Neuronal stem cell (in vitro differentiated cells): ENCODE measurements around the gene ZDHHC22.

Experiments used
- DNase-seq: peaks from one replicate; pipeline ENCODE4 v3.0.0-alpha.2; 2013; ENCODE audit warnings: low spot score
- H2AFZ ChIP-seq: one replicate; pipeline ENCODE4 v1.6.1; 2013; ENCODE audit warnings: mild to moderate bottlenecking, low read length, inconsistent platforms
- H2AK5ac ChIP-seq: 2 replicates; pipeline ENCODE4 v1.6.1; 2013; ENCODE audit warnings: low read depth, mild to moderate bottlenecking, inconsistent platforms, low read length, moderate library complexity, mixed read lengths
- H2BK120ac ChIP-seq: 2 replicates; pipeline ENCODE4 v1.6.1; 2013; ENCODE audit warnings: low read depth, mild to moderate bottlenecking, inconsistent platforms, low read length, moderate library complexity, mixed read lengths
- H2BK12ac ChIP-seq: one replicate; pipeline ENCODE4 v1.6.1; 2013; ENCODE audit warnings: low read length, inconsistent platforms
- H2BK15ac ChIP-seq: 2 replicates; pipeline ENCODE4 v1.6.1; 2013; ENCODE audit warnings: mild to moderate bottlenecking, low read length, inconsistent platforms, mixed read lengths
- H2BK5ac ChIP-seq: one replicate; pipeline ENCODE4 v1.6.1; 2013; ENCODE audit warnings: inconsistent platforms, mild to moderate bottlenecking, low read length, moderate library complexity
- H3K14ac ChIP-seq: one replicate; pipeline ENCODE4 v1.6.1; 2013; ENCODE audit warnings: low read length, inconsistent platforms
- H3K18ac ChIP-seq: 2 replicates; pipeline ENCODE4 v1.6.1; 2013; ENCODE audit warnings: low read length, inconsistent platforms
- H3K23ac ChIP-seq: 2 replicates; pipeline ENCODE4 v1.6.1; 2013; ENCODE audit warnings: low read depth, mild to moderate bottlenecking, mixed read lengths, low read length, inconsistent platforms; ENCODE audit not compliant: poor library complexity
- H3K27ac ChIP-seq: replicated peaks from 3 replicates; pipeline ENCODE4 v1.5.1; 2013; ENCODE audit warnings: low read length, inconsistent platforms
- H3K27me3 ChIP-seq, 3 experiments: 2 replicates each; pipeline ENCODE4 v1.6.1; 2013; ENCODE audit warnings: low read length in 3 of 3, mild to moderate bottlenecking in 2 of 3, inconsistent platforms in 1 of 3, low read depth in 1 of 3, mixed read lengths in 1 of 3, moderate library complexity in 1 of 3; ENCODE audit not compliant: control insufficient read depth in 3 of 3, insufficient read depth in 3 of 3
- H3K36me3 ChIP-seq, 2 donors: replicated peaks in 1 of 2; 2 replicates each; pipeline ENCODE4 v1.6.1; 2013; ENCODE audit warnings: low read length in 2 of 2; ENCODE audit not compliant: control insufficient read depth in 2 of 2, insufficient read depth in 2 of 2
- H3K4ac ChIP-seq: 2 replicates; pipeline ENCODE4 v1.6.1; 2013; ENCODE audit warnings: inconsistent platforms, mild to moderate bottlenecking, low read length, moderate library complexity
- H3K4me1 ChIP-seq, 2 donors: 1 replicate in 1 of 2; 2 replicates in 1 of 2; pipeline ENCODE4 v1.6.1; 2013; ENCODE audit warnings: low read length in 2 of 2, low read depth in 1 of 2; ENCODE audit not compliant: control insufficient read depth in 2 of 2, insufficient read depth in 1 of 2
- H3K4me2 ChIP-seq: one replicate; pipeline ENCODE4 v1.6.1; 2013; ENCODE audit warnings: mild to moderate bottlenecking, low read length, inconsistent platforms; ENCODE audit not compliant: insufficient read depth, poor library complexity, severe bottlenecking
- H3K4me3 ChIP-seq, 2 donors: 2 replicates each; pipeline ENCODE4 v1.5.1; 2013; ENCODE audit warnings: low read length in 2 of 2, mild to moderate bottlenecking in 2 of 2, inconsistent platforms in 1 of 2, moderate library complexity in 1 of 2
- H3K79me1 ChIP-seq: one replicate; pipeline ENCODE4 v1.6.1; 2013; ENCODE audit warnings: low read depth, mild to moderate bottlenecking, inconsistent platforms, low read length, moderate library complexity
- H3K9ac ChIP-seq: one replicate; pipeline ENCODE4 v1.6.1; 2013; ENCODE audit warnings: mild to moderate bottlenecking, low read depth, low read length, inconsistent platforms; ENCODE audit not compliant: poor library complexity
- H3K9me3 ChIP-seq, 2 donors: replicated peaks in 1 of 2; 2 replicates each; pipeline versions ENCODE3 to v1.6.1; 2013; ENCODE audit warnings: low read length in 2 of 2, mild to moderate bottlenecking in 2 of 2, inconsistent platforms in 1 of 2, low read depth in 1 of 2, mixed read lengths in 1 of 2, moderate library complexity in 1 of 2; ENCODE audit not compliant: control insufficient read depth in 2 of 2, insufficient read depth in 1 of 2
- H4K8ac ChIP-seq: one replicate; pipeline ENCODE4 v1.6.1; 2013; ENCODE audit warnings: low read depth, mild to moderate bottlenecking, inconsistent platforms, low read length, moderate library complexity
- H4K91ac ChIP-seq: one replicate; pipeline ENCODE4 v1.6.1; 2013; ENCODE audit warnings: low read length, low read depth, mild to moderate bottlenecking, inconsistent platforms; ENCODE audit not compliant: poor library complexity
- WGBS, 2 donors: extraction: QIAGEN DNeasy Blood & Tissue Kit; methylation state at CpG; one replicate each; pipeline ENCODE4 v1.1.7; 2013; ENCODE audit warnings: missing lambda C conversion rate in 2 of 2, mixed read lengths in 1 of 2; ENCODE audit not compliant: insufficient read length in 2 of 2, insufficient replicate concordance in 1 of 2; ENCODE audit errors: extremely low coverage in 2 of 2; 5-methylcytosine and 5-hydroxymethylcytosine counted together

ZDHHC22 gene

GRCh38 chr14:77100961-77101360 is 40.6 kb downstream of the ZDHHC22 start:
- Histone ChIP-seq H2AFZ (no peak overlapping the region), H3K36me3 (peaks cover 0 to 3% of the 10 kb centered on the region in 2 donors), H3K4me2 (no peak overlapping the region), H4K8ac (no peak overlapping the region), H2BK5ac (no peak overlapping the region), H3K14ac (no peak overlapping the region), H2BK12ac (no peak overlapping the region), H3K27me3 (no peaks in the 10 kb centered on the region), H3K27ac (no peak overlapping the region), H2BK15ac (no peak overlapping the region), H3K4ac (no peak overlapping the region), H3K18ac (no peak overlapping the region), H3K4me3 (no peak overlapping the region), H4K91ac (no peak overlapping the region), H3K9ac (no peak overlapping the region), H3K4me1 (peaks cover 15 to 35% of the 10 kb centered on the region in 2 donors), H3K23ac (no peak overlapping the region), H2BK120ac (no peak overlapping the region), H3K79me1 (peaks cover 9% of the 10 kb centered on the region), H2AK5ac (no peak overlapping the region), H3K9me3 (peaks cover 0 to 2% of the 10 kb centered on the region in 2 donors)
- no CpG with 5 or more reads among the region's 3 CpGs for WGBS, 2 donors
- no peak for DNase-seq

DNA sequence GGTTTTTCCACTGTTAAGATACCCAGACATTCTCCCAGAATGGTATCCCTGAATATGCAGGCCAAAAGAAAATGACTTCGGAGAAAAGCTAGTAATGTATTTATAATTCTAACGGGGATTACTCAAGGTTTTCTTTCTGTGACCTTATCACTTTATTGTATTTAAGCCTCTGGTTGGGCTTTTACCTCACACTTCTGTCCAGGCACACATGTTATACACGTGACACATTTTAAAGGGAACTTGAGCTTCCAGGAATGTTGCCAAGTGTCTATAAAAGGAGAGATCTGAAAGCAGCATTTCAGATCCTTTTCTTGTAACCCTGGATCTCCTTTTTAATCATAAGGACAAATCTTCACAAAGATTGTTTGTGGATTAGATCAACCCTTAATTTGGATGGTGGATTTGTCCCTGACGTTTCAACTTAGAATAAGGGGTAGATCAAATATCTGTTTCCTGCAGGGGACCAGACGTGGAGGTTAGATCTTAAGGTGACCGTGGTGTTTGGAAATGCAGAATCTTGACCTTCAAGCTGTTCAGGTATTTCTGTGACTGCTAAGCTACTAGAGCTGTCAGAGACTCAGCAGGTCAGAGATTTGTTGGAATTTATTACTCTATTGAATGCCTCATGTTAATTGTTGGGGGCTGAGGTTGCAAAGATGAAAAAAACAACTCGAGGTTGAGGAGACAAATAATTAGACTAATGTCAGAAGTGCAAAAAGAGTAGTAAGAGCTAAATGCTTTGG is 42.0 kb downstream of the ZDHHC22 start:
- no peak for DNase-seq
- peak overlapping the region in 1 of 2 donors; percentile 81 for H3K4me3 ChIP-seq

GRCh38 chr14:77098529-77099353 is 42.9 kb downstream of the ZDHHC22 start:
- DNase-seq, result no peak
- Histone ChIP-seq H3K4ac (peak overlapping the region; percentile 90), H3K4me2 (peak overlapping the region; percentile 94), H3K27me3 (no peaks in the 10 kb centered on the region), H2AFZ (peak overlapping the region; percentile 89), H3K4me1 (peaks cover 10 to 14% of the 10 kb centered on the region in 2 donors), H3K23ac (peak overlapping the region; percentile 94), H2BK120ac (peak overlapping the region; percentile 92), H3K27ac (peak overlapping the region; percentile 77), H2BK15ac (peak overlapping the region; percentile 100), H4K91ac (peak overlapping the region; percentile 96), H3K79me1 (peaks cover 9% of the 10 kb centered on the region), H2BK5ac (peak overlapping the region; percentile 96), H3K14ac (peak overlapping the region; percentile 99), H3K9me3 (peaks cover 0 to 2% of the 10 kb centered on the region in 2 donors), H4K8ac (peak overlapping the region; percentile 97), H3K4me3 (peak overlapping the region; percentile 81 to 95), H2BK12ac (peak overlapping the region; percentile 63), H2AK5ac (peak overlapping the region; percentile 99), H3K18ac (peak overlapping the region; percentile 99), H3K36me3 (no peaks in the 10 kb centered on the region), H3K9ac (peak overlapping the region; percentile 100)
- WGBS, 2 donors, result no CpG with 5 or more reads among the region's 23 CpGs

More for the DNA sequence above, 42.0 kb downstream of the ZDHHC22 start:
- peaks cover 13 to 22% of the 10 kb centered on the region in 2 donors for H3K4me1 ChIP-seq
- H3K27me3 ChIP-seq, result no peaks in the 10 kb centered on the region
- no peak overlapping the region for H4K91ac ChIP-seq
- H2BK15ac ChIP-seq, result no peak overlapping the region
- H2BK12ac ChIP-seq, result no peak overlapping the region
- H2AK5ac ChIP-seq, result no peak overlapping the region
- H3K27ac ChIP-seq, result no peak overlapping the region
- H3K18ac ChIP-seq, result no peak overlapping the region
- no peak overlapping the region for H3K4ac ChIP-seq
- H3K14ac ChIP-seq, result no peak overlapping the region
- peaks cover 0 to 2% of the 10 kb centered on the region in 2 donors for H3K9me3 ChIP-seq
- H2BK120ac ChIP-seq, result no peak overlapping the region
- H2AFZ ChIP-seq, result no peak overlapping the region
- no peak overlapping the region for H4K8ac ChIP-seq
- no peak overlapping the region for H3K9ac ChIP-seq
- H3K4me2 ChIP-seq, result no peak overlapping the region
- no peaks in the 10 kb centered on the region for H3K36me3 ChIP-seq
- peaks cover 9% of the 10 kb centered on the region for H3K79me1 ChIP-seq
- no CpG with 5 or more reads among the region's 7 CpGs for WGBS, 2 donors
- H2BK5ac ChIP-seq, result no peak overlapping the region
- H3K23ac ChIP-seq, result no peak overlapping the region
